GM23338 (cell line): ENCODE data around the gene CSF2RB.

Experiments used
- CREB1 ChIP-seq: fragments of 250-450 bp; sonication (Bioruptor Pico); IDR thresholded peaks from 2 replicates; pipeline ENCODE4 v1.5.0; 2020; ENCODE audit warnings: low read depth, mild to moderate bottlenecking, moderate library complexity
- CTCF ChIP-seq, 2 experiments: fragments of 200-600 bp in 1 of 2; sonication (generic) in 1 of 2; conservative IDR thresholded peaks; 2 replicates each; pipeline versions ENCODE4 v1.5.1 to v1.6.1; 2016 to 2017; ENCODE audit warnings: antibody characterized with exemption in 2 of 2, low read depth in 2 of 2, mild to moderate bottlenecking in 2 of 2, moderate library complexity in 1 of 2
- EZH2 ChIP-seq: fragments of 200-600 bp; sonication (generic); IDR thresholded peaks from one replicate; pipeline ENCODE4 v1.8.0; 2017; ENCODE audit warnings: antibody characterized with exemption, mild to moderate bottlenecking, low read depth; ENCODE audit not compliant: unreplicated experiment
- EZH2phosphoT487 ChIP-seq: fragments of 200-600 bp; sonication (generic); IDR thresholded peaks from one replicate; pipeline ENCODE4 v1.8.1; 2018; ENCODE audit warnings: antibody characterized with exemption; ENCODE audit not compliant: unreplicated experiment
- POLR2AphosphoS5 ChIP-seq: IDR thresholded peaks from 2 replicates; pipeline ENCODE4 v1.6.1; 2016; ENCODE audit warnings: antibody characterized with exemption, low read depth
- REST ChIP-seq: IDR thresholded peaks from one replicate; pipeline ENCODE4 v1.6.1; 2018; ENCODE audit warnings: antibody characterized with exemption; ENCODE audit not compliant: unreplicated experiment
- ZNF114 ChIP-seq: fragments of 250-450 bp; sonication (Bioruptor Pico); IDR thresholded peaks from 2 replicates; pipeline ENCODE4 v1.5.0; 2020; ENCODE audit warnings: mild to moderate bottlenecking, moderate library complexity
- TF ChIP-seq, protein P1 (sequence below): fragments of 250-450 bp; sonication (Bioruptor Pico); IDR thresholded peaks from 2 replicates; pipeline ENCODE4 v1.5.0; 2020; ENCODE audit warnings: mild to moderate bottlenecking, moderate library complexity

- TF ChIP-seq CTCF (conservative IDR thresholded peaks at IDR 0.05; ENCODE audit: low read depth in 2 of 2) (no peak), POLR2AphosphoS5 (no peak), EZH2 (no peak), REST (no peak), EZH2phosphoT487 (no peak), ZNF114 (CRISPR knock-in tag) (no peak), CREB1 (CRISPR knock-in tag) (no peak)
- TF ChIP-seq, protein P1, sequence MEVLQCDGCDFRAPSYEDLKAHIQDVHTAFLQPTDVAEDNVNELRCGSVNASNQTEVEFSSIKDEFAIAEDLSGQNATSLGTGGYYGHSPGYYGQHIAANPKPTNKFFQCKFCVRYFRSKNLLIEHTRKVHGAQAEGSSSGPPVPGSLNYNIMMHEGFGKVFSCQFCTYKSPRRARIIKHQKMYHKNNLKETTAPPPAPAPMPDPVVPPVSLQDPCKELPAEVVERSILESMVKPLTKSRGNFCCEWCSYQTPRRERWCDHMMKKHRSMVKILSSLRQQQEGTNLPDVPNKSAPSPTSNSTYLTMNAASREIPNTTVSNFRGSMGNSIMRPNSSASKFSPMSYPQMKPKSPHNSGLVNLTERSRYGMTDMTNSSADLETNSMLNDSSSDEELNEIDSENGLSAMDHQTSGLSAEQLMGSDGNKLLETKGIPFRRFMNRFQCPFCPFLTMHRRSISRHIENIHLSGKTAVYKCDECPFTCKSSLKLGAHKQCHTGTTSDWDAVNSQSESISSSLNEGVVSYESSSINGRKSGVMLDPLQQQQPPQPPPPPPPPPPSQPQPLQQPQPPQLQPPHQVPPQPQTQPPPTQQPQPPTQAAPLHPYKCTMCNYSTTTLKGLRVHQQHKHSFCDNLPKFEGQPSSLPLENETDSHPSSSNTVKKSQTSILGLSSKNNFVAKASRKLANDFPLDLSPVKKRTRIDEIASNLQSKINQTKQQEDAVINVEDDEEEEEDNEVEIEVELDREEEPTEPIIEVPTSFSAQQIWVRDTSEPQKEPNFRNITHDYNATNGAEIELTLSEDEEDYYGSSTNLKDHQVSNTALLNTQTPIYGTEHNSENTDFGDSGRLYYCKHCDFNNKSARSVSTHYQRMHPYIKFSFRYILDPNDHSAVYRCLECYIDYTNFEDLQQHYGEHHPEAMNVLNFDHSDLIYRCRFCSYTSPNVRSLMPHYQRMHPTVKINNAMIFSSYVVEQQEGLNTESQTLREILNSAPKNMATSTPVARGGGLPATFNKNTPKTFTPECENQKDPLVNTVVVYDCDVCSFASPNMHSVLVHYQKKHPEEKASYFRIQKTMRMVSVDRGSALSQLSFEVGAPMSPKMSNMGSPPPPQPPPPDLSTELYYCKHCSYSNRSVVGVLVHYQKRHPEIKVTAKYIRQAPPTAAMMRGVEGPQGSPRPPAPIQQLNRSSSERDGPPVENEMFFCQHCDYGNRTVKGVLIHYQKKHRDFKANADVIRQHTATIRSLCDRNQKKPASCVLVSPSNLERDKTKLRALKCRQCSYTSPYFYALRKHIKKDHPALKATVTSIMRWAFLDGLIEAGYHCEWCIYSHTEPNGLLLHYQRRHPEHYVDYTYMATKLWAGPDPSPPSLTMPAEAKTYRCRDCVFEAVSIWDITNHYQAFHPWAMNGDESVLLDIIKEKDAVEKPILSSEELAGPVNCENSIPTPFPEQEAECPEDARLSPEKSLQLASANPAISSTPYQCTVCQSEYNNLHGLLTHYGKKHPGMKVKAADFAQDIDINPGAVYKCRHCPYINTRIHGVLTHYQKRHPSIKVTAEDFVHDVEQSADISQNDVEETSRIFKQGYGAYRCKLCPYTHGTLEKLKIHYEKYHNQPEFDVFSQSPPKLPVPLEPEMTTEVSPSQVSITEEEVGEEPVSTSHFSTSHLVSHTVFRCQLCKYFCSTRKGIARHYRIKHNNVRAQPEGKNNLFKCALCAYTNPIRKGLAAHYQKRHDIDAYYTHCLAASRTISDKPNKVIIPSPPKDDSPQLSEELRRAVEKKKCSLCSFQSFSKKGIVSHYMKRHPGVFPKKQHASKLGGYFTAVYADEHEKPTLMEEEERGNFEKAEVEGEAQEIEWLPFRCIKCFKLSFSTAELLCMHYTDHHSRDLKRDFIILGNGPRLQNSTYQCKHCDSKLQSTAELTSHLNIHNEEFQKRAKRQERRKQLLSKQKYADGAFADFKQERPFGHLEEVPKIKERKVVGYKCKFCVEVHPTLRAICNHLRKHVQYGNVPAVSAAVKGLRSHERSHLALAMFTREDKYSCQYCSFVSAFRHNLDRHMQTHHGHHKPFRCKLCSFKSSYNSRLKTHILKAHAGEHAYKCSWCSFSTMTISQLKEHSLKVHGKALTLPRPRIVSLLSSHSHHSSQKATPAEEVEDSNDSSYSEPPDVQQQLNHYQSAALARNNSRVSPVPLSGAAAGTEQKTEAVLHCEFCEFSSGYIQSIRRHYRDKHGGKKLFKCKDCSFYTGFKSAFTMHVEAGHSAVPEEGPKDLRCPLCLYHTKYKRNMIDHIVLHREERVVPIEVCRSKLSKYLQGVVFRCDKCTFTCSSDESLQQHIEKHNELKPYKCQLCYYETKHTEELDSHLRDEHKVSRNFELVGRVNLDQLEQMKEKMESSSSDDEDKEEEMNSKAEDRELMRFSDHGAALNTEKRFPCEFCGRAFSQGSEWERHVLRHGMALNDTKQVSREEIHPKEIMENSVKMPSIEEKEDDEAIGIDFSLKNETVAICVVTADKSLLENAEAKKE (CRISPR knock-in tag) = no peak
Measured at GRCh38 chr22:36923131-36923788, 9.8 kb downstream of the CSF2RB start.
